ENCODE results near the gene IQGAP2.
"Not testable (repeated sequence)": the region's sequence is repeated elsewhere in the genome, so short reads cannot be mapped to it uniquely, and the experiment has no call there.

IQGAP2 gene

DNA sequence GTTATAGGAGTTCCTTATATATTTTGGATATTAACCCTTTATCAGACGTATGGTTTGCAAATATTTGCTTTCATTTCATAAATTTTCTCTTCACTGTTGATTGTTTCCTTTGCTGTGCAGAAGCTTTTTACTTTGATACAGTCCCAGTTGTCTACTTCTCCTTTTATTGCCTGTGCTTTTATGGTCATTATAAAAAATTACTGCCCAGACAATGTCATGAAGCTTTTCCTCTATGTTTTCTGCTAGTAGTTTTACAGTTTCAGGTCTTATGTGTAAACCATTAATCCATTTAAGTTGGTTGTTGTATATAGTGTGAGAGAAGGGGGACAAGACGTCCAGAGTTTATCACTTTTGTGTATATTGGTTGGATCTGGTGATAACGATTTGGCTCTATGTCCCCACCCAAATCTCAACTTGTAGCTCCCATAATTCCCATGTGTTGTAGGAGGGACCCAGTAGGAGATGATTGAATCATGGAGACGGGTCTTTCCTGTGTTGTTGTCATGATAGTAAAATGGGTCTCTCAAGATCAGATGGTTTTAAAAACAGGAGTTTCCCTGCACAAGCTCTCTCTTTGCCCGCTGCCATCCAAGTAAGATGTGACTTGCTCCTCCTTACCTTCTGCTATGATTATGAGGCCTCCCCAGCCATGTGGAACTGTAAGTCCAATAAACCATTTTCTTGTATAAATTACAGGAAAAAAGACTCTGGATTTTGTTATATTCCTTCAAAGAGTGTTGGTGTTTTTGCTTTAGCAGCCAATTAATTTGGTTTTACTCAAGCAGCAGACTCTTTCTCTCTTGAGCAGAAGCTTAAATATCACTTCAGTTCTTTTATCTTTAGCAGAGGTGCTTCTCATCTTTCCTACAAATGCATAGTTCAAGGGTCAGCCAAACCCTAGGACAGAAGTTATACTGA, 326.5 kb downstream of the IQGAP2 start:
- DNase-seq = no peak

DNA sequence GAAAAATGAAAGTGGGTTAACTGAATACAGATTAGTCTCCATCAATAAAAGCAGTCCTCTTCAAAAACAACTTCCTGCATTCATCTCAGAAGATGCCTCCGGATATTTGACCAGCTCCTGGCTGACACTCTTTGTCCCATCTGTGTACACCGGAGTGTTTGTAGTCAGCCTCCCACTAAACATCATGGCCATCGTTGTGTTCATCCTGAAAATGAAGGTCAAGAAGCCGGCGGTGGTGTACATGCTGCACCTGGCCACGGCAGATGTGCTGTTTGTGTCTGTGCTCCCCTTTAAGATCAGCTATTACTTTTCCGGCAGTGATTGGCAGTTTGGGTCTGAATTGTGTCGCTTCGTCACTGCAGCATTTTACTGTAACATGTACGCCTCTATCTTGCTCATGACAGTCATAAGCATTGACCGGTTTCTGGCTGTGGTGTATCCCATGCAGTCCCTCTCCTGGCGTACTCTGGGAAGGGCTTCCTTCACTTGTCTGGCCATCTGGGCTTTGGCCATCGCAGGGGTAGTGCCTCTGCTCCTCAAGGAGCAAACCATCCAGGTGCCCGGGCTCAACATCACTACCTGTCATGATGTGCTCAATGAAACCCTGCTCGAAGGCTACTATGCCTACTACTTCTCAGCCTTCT, 329.4 kb downstream of the IQGAP2 start:
- no peak for DNase-seq

DNA sequence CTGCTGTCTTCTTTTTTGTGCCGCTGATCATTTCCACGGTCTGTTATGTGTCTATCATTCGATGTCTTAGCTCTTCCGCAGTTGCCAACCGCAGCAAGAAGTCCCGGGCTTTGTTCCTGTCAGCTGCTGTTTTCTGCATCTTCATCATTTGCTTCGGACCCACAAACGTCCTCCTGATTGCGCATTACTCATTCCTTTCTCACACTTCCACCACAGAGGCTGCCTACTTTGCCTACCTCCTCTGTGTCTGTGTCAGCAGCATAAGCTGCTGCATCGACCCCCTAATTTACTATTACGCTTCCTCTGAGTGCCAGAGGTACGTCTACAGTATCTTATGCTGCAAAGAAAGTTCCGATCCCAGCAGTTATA, 329.9 kb downstream of the IQGAP2 start:
- DNase-seq = peak; percentile 71

DNA sequence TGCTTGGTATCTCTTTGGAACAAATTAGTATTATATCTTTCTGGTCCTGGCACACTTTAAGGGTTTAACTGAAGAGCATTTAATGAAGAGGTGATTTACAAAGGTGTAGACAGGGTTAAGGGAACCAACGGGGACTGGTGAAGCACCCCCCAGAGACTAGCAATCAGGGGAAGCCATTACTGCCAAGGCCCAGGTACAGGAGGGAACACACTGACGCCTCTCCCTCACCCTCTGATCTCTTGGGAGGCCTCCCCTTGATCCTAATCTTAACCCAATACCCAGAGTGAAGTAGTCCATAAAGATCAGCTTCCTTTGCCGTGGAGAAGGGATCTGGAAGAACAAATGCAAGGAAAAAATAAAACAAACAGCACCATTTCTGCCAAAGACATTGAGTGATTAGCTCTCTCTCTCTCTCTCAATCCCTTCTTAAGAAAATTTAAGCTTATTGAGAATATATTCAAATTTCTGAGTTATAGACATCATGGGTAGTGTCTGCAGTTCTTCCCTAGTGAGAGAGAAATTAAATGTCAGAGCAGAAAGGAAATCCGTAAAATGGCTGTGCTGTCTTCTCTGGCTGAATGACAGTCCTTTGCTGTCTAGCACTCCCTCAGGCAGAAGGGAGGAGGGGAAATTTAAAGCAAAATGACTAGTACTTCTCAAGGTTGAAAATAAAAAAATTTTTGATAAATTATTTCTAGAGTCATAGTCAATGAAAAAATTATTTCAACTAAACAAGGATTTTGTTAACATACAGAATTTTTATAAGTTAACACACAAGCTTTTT, 332.9 kb downstream of the IQGAP2 start:
- no peak for DNase-seq

DNA sequence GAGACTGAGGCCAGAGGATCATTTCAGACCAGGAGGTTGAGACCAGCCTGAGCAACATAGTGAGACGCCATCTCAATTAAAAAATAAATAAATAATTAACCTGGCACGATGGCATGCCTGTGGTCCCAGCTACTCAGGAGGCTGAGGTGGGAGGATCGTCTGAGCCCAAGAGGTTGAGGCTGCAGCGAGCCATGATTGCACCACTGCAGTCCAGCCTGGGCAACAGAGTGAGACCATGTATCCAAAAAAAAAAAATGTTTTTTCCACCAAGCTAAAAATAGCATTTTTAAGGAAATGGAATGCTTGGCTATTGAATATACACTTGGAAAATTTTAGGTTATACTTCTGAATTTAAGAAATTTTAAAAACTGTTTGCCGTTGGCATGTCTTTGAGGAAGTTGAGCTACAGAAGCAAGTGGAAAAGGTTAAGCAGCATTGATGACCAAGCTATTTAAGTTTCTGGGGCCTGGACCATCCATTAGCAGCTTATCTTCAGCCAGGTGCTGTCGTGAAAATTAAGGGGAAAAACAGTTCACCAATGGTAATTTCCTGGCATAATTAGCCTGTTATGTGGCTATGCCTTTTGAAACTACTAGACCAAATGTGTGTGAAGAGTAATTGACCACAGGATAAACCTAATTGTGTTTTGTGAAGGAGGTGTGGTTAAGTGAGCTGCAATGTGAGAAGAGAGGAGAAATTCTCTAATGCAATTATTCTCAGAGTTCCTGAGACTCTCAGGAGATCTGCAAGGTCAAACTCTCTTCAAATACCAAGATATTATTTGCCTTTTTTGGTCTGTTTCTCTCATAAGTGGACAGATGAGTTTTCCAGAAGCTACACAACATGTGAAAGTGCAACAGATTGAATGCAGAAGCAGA, 333.8 kb downstream of the IQGAP2 start:
- DNase-seq = no peak

DNA sequence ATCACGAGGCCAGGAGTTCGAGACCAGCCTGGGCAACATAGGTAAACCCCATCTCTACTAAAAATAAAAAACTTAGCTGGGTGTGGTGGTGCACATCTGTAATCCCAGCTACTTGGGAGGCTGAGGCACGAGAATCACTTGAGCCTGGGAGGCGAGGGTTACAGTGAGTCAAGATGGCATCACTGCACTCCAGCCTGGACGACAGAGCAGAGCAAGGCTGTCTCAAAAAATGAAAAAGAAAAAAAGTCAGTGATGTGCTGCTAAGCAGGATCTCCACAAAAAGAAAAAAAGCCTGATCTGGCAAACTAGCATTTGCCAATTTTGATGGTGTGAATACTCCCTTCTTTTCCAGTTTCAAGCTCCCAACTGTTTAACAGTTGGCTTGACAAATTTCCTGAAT, 334.8 kb downstream of the IQGAP2 start:
- DNase-seq = no peak

DNA sequence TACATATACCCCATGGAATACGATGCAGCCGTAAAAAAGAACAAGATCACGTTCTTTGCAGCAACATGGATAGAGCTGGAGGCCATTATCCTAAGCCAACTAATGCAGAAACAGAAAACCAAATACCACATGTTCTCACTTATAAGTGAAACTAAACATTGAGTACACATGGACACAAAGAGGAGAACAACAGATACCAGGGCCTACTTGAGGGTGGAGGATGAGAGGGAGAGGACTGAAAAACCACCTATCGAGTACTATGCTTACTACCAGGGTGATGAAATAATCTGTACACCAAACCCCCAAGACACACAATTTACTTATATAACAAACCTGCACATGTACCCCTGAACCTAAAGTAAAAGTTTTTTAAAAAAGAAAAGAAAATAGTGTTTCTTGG, 338.4 kb downstream of the IQGAP2 start:
- not testable (repeated sequence) for DNase-seq

DNA sequence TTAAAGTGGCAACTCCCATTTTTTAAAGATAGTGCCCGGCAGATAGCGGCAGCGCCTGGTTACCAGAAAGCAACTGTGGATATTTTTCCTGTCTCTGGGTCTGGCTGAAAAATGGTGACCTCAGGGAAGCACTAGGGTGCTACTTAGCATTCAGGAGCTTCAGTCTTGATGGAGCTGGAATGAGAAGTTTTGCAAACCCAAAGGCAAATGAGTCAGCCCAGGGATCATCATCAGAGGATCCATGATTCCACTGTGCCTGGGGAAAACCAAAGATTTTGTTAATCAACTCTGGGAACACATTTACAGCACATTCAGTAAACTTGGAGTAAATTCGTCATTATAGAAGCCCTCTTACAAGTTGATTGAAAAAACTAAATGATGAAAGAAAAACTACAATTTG, 339.5 kb downstream of the IQGAP2 start:
- DNase-seq = no peak

DNA sequence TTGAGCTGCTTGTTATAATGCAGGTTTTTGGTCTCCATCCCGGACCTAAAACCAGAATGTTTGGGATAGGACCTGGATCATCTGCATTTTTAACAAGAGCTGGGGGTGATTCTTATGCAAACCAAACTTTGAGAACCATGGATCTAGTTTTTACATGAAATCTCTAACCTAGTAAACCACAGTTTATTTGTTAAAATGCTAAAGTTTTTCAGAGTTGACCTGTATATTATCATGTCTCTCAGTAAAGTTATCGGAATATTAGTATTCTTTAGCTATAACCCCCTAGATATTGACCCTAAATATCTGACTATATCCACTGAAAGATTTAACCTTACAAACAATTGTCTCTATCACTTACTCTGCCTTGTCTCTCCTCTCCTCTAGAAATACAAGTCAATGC, 341.5 kb downstream of the IQGAP2 start:
- DNase-seq = no peak

DNA sequence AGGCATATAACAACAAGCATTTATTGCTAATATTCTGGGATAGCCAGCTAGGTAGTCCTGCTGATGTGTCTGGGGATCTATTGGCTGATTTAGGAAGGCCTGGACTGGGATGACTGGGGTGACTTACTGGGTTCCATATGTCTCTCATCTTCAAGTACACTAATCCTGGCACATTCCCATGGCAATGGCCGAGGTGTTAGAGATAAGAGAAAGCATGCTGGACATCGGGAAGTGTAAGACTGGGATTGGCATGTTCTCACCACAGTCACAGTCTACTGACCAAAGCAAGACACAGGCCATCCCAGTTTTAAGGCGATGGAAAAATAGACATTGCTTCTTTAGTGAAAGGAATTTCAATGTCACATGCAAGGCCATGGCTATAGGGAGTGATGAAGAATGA, 342.6 kb downstream of the IQGAP2 start:
- DNase-seq = no peak

DNA sequence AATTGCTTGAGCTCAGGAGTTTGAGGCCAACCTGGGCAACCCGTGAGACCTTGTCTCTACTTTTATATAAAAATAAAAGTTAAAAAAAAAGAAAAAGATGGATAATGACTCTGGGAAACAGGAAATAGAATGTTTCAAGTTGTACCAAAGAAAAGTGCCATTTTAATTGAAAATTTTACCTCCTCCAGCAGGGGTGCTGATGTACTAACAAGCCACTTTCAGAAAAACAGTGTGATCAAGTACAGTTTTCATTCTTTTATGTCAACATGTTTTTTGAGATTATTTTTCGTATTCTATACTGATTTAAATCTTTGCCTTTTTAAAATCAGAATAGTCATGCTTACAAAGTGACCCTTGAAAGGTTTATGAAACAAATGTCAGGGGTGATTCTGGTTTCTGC, 343.6 kb downstream of the IQGAP2 start:
- no peak for DNase-seq

DNA sequence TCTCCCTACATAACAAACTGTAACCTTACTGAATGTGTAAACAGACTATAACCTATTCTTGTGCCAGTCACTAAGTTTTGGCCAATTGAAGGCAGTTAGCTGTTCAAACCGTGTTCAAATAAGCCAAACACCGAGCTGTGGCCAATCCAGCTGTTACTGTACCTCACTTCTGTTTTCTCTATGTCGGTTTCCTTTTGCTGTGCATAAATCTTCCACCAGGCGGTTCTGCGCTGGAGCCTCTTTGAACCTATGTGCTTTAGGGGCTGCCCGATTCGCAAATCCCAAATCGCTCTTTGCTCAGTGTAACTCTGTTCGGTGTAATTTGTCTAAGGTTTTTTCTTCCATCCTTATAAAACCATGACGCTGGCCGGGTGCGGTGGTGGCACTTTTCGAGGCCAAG, 344.6 kb downstream of the IQGAP2 start:
- no peak for DNase-seq

DNA sequence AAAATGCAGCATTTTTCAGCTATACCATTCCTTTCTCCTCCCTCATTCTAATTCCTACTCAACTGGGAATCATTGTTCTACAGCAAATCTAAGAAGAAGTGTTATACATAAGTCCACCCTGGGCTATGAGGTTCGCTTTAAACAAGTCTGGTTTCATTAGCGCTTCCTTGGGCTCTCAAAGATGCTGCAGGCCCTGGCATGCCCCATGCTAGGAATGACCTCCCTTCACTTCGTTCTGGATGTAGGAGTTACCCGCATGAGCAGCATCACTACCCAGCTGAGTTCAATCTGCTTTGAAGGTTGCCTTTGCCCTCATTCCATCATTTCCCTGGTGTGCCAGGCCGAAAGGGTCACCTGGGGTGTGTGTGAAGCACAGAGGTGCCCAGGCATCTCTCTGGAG, 348.2 kb downstream of the IQGAP2 start:
- DNase-seq = no peak

DNA sequence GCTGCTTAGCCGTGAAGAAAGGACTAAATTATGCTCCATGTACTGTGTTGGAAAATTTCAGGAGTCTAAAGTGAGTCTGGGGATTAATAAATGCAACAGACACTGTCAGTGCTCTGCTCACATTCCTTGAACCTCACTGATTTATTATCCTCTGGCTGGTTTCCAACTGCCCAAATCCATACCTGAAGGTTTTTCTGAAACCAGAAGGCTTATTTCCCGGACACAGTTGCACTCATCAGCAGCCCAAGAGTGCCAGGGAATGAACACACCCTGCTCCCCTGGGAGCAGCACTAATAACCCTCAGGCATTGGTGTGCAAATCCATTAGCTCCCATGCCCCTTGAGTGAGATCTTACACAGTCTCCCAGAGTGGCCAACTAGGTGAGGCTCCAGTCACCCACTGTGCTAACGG, 351.6 kb downstream of the IQGAP2 start:
- DNase-seq = no peak

DNA sequence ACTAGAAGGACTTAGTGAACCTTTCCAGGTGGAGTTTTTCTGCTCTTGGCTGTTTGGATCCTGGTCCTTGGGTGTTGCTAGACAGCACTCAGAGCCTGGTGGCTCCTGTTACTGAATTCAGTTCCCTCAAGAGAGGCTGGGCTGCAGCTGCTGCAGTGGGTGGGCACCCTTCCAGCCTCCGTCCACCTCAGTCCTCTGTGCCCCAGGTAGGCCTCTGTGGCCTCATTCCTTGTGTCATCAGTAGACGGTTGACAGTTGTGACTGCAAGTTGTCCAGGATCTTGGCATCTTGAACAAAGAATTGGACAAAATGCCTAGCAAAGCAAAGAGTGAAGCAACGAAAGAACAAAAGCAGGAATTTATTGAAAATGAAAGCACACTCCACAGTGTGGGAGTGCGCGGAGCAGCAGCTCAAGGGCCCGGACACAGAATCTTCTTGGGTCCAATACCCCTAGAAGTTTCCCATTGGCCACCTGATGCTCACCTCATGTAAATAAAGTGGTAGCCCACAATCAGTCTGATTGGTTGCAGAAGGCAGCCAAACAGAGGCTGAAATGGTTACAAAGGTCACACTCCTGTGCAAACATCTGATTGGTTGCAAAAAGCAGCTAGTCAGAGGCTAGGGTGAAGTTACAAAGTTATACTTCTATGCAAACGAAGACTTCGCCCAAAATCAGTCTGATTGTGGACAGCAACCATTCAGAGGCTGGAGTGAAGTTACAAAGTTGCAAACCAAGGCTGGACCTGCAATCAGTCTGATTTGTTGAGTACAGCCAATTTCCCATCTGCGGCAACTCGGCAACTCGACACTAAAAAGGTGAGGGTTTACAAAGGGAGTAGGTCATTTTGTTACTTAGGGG, 352.9 kb downstream of the IQGAP2 start:
- no peak for DNase-seq

DNA sequence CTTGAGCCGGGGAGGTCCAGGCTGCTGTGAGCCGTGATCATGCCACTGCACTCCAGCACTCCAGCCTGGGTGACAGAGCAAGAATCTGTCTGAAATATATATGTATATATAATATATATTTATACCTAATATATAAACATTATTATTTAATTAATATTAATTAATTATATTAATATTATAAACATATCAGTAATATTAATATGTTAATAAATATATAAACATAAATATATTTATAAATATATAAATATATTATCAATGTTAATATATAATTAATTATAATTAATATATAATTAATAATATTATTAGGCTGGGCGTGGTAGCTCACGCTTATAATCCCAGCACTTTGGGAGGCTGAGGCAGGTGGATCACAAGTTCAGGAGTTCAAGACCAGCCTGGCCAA, 354.0 kb downstream of the IQGAP2 start:
- DNase-seq = no peak
